SU-DHL-6 (cell line): ENCODE measurements around the gene FSHR.

ENCODE experiments used
- CTCF ChIP-seq: fragments of 200-600 bp; sonication (generic); IDR thresholded peaks from one replicate; pipeline ENCODE4 v1.5.1; 2017; ENCODE audit warnings: antibody characterized with exemption, mild to moderate bottlenecking, low read length, moderate library complexity; ENCODE audit not compliant: insufficient read depth, poor library complexity, severe bottlenecking
- EZH2phosphoT487 ChIP-seq: fragments of 200-600 bp; sonication (generic), shearing (Covaris generic); conservative IDR thresholded peaks from 2 replicates; pipeline ENCODE4 v1.6.1; 2018; ENCODE audit warnings: mild to moderate bottlenecking, antibody characterized with exemption, low read length, moderate library complexity, mixed read lengths

GRCh38 chr2:48965204-48965603 lies 189.1 kb downstream of the FSHR start:
- no peak for TF ChIP-seq CTCF
- no peak for TF ChIP-seq EZH2phosphoT487
